OCI-LY3 (cell line): ENCODE results near the gene RPS19.

Source experiments
- H2AFZ ChIP-seq: fragments of 200-600, 300-600 bp; shearing (Covaris generic); 2 replicates; pipeline ENCODE4 v1.6.0; 2014; ENCODE audit warnings: antibody characterized with exemption, low read depth, low read length
- H3K27ac ChIP-seq: fragments of 200-600, 300-600 bp; sonication (generic); 2 replicates; pipeline ENCODE4 v1.5.1; 2014; ENCODE audit warnings: mild to moderate bottlenecking, low read length, moderate library complexity, mixed read lengths
- H3K27me3 ChIP-seq: fragments of 200-600, 300-600 bp; sonication (generic); 2 replicates; pipeline ENCODE4 v1.6.1; 2014; ENCODE audit warnings: low read depth, low read length, mixed read lengths
- H3K36me3 ChIP-seq: fragments of 200-600, 300-600 bp; sonication (generic); replicated peaks from 2 replicates; pipeline ENCODE3; 2014; ENCODE audit warnings: low read depth, low read length, mixed read lengths
- H3K4me1 ChIP-seq: fragments of 300-600, 200-600 bp; sonication (generic); 2 replicates; pipeline ENCODE4 v1.6.1; 2014; ENCODE audit warnings: low read length, mixed read lengths
- H3K4me2 ChIP-seq: fragments of 200-600, 300-600 bp; sonication (generic); 2 replicates; pipeline ENCODE4 v1.6.1; 2014; ENCODE audit warnings: low read length, mixed read lengths
- H3K4me3 ChIP-seq: fragments of 300-600, 200-600 bp; sonication (generic); 2 replicates; pipeline ENCODE4 v1.5.1; 2014; ENCODE audit warnings: antibody characterized with exemption, mild to moderate bottlenecking, low read length, moderate library complexity
- H3K79me2 ChIP-seq: fragments of 300-600, 200-600 bp; shearing (Covaris generic); 2 replicates; pipeline ENCODE4 v1.6.1; 2014; ENCODE audit warnings: mild to moderate bottlenecking, low read length, mixed read lengths
- H3K9ac ChIP-seq: fragments of 300-600, 200-600 bp; shearing (Covaris generic); 2 replicates; pipeline ENCODE4 v1.6.0; 2014; ENCODE audit warnings: mild to moderate bottlenecking, low read length, moderate library complexity
- H3K9me3 ChIP-seq: fragments of 200-600, 300-600 bp; shearing (Covaris generic); 2 replicates; pipeline ENCODE4 v1.6.1; 2014; ENCODE audit warnings: low read length, mixed read lengths; ENCODE audit not compliant: insufficient read depth
- H4K20me1 ChIP-seq: fragments of 200-600, 300-600 bp; sonication (generic); 2 replicates; pipeline ENCODE4 v1.6.1; 2016; ENCODE audit warnings: low read length, mixed read lengths; ENCODE audit not compliant: insufficient read depth
- EZH2phosphoT487 ChIP-seq: fragments of 200-600 bp; shearing (Covaris generic); IDR thresholded peaks from 2 replicates; pipeline ENCODE4 v1.6.1; 2018; ENCODE audit warnings: antibody characterized with exemption, mixed run types, low read depth
- TF ChIP-seq, protein P1 (sequence below): fragments of 200-600, 300-600 bp; sonication (generic); IDR thresholded peaks from 2 replicates; pipeline ENCODE4 v1.5.1; 2014; ENCODE audit warnings: antibody characterized with exemption, low read length, low read depth

RPS19 gene

DNA sequence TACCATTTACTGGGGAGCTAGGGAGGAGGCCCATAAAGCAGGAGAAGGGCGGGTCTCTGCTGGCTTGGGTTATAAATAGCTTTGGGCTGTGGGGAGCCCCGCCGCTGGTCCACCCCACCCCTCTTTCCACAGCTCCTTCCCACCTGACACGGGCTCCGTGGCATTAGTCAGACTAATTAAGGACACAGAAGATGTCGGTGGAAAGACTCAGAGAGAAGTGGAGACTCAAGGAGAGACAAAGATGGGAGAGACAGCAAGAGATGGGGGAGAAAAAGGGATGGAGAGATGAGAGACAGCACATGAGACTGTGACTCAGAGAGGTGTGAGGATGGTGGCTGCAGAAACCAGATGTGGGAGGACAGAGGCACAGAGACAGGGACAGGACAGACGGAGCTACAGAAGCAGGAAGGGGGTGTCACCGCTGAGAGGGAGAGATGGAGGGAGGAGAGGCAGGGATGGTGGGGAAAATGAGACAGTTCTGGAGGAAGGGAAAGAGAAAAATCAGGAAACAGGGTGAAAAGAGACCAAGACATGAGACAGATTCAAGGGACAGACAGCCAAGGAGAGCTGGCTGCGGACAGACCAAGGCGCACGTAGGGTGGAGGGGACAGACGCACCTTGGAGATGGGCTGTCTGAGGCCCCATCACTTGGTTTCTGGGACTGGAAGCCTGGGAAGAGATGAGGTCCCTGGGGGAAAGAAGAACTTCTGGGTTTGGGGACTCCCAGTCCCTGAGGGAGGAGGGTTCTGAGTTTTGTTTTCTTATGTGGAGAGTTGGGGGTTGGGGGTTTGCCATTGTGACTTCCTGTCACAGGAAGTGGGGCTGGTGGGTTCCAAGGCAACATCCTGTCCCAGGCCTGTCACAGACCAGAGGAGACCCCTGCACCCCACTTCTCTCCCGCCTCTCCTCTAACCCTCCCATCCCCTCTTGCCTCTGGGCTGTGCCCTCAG is 27.0 kb downstream of the RPS19 start:
- H3K9ac ChIP-seq: no peak overlapping the region
- H3K79me2 ChIP-seq: peaks cover 35% of the 10 kb centered on the region
- H3K4me1 ChIP-seq: peaks cover 28% of the 10 kb centered on the region
- no peak overlapping the region for H3K4me3 ChIP-seq
- no peaks in the 10 kb centered on the region for H3K27me3 ChIP-seq
- H3K36me3 ChIP-seq: peaks cover 11% of the 10 kb centered on the region
- peak overlapping the region; percentile 35 for H3K4me2 ChIP-seq
- no peak overlapping the region for H3K27ac ChIP-seq
- H4K20me1 ChIP-seq: peaks cover 17% of the 10 kb centered on the region
- no peak for TF ChIP-seq EZH2phosphoT487
- H3K9me3 ChIP-seq: no peaks in the 10 kb centered on the region
- H2AFZ ChIP-seq: no peak overlapping the region

DNA sequence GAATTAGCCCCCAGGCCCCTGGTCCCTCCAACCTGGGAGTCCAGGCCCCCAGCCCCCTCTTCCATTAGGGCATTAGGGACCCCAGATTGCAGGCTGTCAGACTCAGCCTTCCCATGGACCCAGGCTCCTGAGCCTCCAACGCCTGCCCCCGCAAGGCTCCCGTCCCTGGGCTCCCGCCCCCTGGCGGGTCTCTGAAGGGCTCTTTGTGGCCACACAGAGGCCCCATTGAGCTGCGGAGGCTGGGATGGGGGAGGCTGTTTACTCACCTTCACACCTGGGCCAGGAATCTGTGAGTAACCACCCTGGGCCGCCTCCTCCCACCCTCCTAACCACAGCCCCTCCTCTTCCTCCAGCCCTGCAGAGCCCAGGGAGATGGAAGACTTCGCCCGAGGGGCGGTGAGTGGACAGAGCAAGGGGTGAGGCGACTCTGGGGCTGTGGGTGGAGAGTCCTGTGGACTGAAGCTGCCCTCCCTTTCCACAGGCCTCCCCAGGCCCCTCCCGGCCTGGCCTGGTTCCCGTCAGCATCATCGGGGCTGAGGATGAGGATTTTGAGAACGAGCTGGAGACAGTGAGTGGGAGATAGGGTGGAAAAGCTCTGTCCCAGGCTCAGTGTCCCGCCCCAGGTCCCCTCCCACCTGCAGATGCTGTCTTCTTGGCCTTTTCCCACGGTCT is 27.8 kb downstream of the RPS19 start:
- Histone ChIP-seq H3K4me3 (no peak overlapping the region), H2AFZ (no peak overlapping the region), H3K27me3 (no peaks in the 10 kb centered on the region), H4K20me1 (peaks cover 17% of the 10 kb centered on the region), H3K9ac (no peak overlapping the region), H3K27ac (no peak overlapping the region), H3K4me1 (peaks cover 23% of the 10 kb centered on the region), H3K4me2 (peak overlapping the region; percentile 35; the same call in 1 of the 2 replicates), H3K36me3 (peaks cover 15% of the 10 kb centered on the region), H3K79me2 (peaks cover 35% of the 10 kb centered on the region), H3K9me3 (no peaks in the 10 kb centered on the region)
- TF ChIP-seq, protein P1, sequence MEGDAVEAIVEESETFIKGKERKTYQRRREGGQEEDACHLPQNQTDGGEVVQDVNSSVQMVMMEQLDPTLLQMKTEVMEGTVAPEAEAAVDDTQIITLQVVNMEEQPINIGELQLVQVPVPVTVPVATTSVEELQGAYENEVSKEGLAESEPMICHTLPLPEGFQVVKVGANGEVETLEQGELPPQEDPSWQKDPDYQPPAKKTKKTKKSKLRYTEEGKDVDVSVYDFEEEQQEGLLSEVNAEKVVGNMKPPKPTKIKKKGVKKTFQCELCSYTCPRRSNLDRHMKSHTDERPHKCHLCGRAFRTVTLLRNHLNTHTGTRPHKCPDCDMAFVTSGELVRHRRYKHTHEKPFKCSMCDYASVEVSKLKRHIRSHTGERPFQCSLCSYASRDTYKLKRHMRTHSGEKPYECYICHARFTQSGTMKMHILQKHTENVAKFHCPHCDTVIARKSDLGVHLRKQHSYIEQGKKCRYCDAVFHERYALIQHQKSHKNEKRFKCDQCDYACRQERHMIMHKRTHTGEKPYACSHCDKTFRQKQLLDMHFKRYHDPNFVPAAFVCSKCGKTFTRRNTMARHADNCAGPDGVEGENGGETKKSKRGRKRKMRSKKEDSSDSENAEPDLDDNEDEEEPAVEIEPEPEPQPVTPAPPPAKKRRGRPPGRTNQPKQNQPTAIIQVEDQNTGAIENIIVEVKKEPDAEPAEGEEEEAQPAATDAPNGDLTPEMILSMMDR: peak; percentile 16; the same call in 1 of the 2 replicates
- no peak for TF ChIP-seq EZH2phosphoT487

DNA sequence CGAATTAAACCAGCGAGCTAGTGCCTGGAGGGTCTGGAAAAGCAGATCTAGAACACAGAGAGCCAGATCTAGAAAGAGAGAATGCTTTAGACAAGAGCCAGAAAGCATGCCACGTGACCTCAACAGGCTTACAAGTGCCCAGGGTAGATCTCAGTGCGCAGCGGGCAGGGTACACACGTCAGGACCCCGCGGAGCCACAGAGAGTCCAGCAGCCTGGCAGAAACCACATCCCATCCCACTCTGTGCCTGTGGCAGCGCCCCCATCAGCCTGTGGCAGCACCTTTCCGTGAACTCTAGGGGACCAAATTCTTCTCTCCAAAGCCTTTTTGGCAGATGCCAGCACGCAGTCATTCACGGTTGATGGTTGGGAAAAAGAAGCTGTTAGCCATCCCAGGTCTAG is 28.9 kb downstream of the RPS19 start:
- Histone ChIP-seq H3K27ac (no peak overlapping the region), H3K79me2 (peaks cover 28% of the 10 kb centered on the region), H3K27me3 (no peaks in the 10 kb centered on the region), H4K20me1 (peaks cover 17% of the 10 kb centered on the region), H3K9ac (no peak overlapping the region), H3K36me3 (peaks cover 17% of the 10 kb centered on the region), H3K4me2 (no peak overlapping the region), H2AFZ (no peak overlapping the region), H3K4me3 (no peak overlapping the region), H3K4me1 (peaks cover 26% of the 10 kb centered on the region), H3K9me3 (no peaks in the 10 kb centered on the region)
- TF ChIP-seq EZH2phosphoT487: no peak
- TF ChIP-seq, protein P1: no peak

DNA sequence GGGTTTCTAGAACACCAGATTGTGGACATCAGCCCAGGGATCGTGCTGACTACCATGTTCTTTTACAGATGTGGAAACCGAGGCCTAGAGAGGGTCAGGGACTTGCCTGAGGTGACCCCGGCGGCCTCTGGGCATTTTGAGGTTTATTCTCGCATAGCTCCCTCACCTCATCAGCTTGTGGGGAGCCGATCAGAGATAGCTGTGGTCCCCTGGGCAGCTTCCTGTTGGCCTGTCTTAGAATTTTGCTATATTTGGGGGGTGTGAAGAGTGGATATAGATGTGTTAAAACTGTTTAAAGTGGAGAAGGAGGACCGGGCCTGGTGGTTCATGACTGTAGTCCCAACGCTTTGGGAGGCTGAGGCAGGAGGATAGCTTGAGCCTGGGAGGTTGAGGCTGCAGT is 29.8 kb downstream of the RPS19 start:
- Histone ChIP-seq H3K9ac (no peak overlapping the region), H3K4me2 (no peak overlapping the region), H3K27me3 (no peaks in the 10 kb centered on the region), H3K36me3 (peaks cover 17% of the 10 kb centered on the region), H3K4me1 (peaks cover 33% of the 10 kb centered on the region), H3K9me3 (no peaks in the 10 kb centered on the region), H3K79me2 (peaks cover 21% of the 10 kb centered on the region), H2AFZ (no peak overlapping the region), H3K27ac (no peak overlapping the region), H4K20me1 (peaks cover 17% of the 10 kb centered on the region), H3K4me3 (no peak overlapping the region)
- TF ChIP-seq, protein P1: no peak
- TF ChIP-seq EZH2phosphoT487: no peak
